GM19438 (cell line): ENCODE data around the gene REX1BD.
"Not testable (repeated sequence)": the region's sequence is repeated elsewhere in the genome, so short reads cannot be mapped to it uniquely, and the experiment has no call there.

Experiments used
- ATAC-seq: cut with Tn5 transposase; IDR thresholded peaks from one replicate; pipeline ENCODE4 v1.9.1; 2021; ENCODE audit warnings: low read depth; ENCODE audit not compliant: unreplicated experiment

REX1BD gene

DNA sequence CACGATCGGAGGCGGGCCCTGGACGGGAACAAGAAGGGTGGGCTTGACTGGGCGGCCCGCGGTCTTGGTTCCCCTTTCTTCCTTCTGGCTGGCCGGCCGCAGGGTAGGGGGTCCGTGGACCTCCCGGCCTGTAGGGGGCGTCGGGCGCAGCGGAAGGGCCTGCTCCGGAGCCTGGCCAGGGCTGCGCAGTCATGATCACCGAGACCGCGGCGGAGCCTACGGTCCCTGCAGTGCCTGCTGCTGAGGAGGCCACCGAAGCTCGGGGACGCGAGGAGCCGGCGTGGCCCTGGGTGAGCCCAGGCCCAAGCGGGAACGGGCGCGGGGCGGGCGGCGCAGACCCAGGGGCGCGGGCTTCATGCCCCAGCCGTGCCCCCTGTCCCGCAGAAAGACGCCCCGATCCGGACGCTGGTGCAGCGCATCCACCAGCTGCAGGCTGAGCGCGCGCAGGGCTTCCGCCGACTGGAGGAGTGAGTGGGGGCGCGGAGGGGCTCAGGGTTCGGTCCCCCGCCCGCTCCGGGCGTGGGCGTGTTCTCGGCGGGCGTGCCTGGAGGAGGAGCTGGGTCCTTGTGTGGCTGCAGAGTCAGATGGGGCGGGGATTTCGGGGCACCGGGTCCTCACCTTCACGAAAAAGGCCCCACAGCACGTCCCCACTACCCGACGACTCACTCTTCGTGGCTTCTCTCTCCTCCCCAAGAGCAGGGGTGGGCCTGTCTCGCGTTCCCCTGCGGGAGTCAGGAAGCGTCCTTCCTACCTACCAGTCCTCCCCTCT, at the start of gene REX1BD:
REX1BD (plus strand) TSS at position 188 of the 769 bp plus-strand sequence; CDS start at position 192, 4 bp downstream.
- ATAC-seq, result peak; percentile 70

DNA sequence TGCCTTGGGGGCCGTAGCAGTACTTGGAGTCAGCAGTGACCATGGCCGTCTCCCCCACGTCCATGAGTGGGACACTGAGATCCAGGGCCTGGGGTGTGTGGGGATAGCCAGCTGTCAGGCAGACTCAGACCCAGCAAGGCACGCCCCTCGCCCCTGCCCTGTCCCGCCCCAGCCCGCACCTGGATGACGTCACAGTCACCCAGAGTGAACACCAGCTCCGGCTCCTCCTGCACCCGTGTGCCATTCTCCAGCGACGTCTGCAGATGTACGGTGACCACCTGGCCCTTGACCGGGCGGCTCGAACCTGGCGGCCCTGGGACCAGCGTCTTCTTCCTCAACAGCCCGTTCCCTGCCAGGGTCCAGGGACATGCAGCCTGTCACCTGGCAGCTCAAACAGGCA, 49.2 kb upstream of the REX1BD start:
- no peak for ATAC-seq

DNA sequence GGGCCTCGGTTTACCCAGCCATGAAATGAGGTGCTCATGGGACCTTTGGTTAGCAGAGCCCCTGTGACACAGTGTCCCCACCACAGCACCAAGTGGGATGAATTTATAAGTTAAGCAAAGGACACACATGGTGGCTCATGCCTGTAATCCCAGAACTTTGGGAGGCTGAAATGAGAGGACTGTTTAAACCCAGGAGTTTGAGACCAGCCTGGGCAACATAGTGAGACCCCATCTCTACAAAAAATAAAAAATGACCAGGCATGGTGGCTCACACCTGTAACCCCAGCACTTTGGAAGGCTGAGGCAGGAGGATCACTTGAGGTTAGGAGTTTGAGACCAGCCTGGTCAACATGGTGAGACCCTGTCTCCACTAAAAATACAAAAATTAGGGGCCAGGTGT, 48.4 kb upstream of the REX1BD start:
- ATAC-seq, result not testable (repeated sequence)

DNA sequence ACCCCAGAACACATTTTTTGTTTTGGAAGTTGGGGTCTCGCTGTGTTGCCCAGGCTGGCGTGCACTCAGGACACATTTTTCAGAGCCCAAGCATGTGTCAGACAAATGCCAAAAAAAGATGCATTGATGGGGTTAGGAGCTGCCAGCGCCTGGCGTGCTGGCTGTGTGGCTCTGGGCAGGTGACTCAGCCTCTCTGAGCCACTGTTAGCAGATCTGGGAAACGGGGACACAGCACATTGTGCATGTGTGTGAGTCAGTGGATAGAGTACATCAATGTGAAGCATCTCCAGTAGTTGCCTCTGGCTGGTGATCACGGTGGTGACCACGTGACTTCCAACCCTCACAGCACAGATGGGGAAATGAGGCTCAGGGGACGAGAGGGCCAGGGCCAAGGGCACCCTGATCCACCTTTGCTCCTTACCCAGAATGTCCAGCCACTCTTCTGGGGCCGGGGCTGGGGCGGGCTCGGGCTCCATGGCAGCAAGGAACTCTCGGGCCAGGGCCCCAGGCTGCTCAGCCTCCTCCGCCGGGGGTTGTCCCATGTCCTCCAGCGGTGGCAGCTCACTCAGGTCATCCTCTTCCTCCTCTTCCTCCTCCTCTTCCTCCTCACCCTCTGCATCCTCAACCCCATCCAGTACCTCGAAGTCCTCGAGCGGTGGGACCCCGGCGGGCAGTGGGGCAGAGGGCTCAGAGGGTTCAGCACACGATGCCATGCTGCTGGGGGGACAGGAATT, 47.2 kb upstream of the REX1BD start:
- ATAC-seq, result no peak

DNA sequence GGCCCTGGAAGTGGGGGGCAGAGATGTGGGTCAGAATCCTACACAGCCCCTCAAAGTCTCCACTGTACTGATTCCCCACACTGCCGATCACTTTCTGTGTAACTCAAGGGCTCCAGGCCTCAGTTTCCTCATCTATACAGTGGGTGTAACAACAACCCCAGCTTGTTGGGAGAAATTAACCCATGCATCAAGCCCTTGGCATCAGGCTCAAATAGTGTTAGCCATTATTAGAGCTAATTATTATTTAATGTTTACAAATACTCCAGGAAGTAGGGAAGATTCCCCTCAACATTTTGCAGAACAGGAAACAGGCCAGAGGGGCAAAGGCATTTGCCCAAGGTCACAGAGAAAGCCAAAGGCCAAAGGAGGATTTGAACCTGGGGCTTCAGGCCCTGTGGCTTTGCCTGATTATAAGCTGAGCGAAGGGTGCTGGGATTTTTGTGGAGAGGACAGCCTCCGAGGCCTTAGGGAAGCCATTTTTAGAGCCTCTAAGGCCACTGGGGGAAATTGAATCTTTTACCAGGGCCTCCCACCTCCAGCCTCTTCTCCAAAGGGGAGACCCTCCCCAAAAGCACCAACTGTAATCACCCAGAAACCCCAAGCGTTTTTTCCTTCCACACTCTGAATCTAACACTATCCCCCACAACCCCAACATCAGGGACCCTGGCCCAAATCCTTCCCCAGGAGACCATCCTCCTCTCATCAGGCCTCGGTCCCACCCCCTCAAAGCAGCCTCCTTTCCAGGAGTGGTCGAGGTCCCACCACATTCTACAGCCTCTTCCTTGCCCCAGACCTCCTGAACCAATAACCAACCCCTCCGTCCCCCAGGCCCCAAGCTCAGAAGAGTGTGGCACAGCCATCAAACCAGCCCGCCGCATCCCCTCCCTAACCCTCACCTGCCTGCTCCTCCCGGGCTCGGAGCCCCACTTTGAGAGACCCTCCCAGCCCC, 46.3 kb upstream of the REX1BD start:
- no peak for ATAC-seq

DNA sequence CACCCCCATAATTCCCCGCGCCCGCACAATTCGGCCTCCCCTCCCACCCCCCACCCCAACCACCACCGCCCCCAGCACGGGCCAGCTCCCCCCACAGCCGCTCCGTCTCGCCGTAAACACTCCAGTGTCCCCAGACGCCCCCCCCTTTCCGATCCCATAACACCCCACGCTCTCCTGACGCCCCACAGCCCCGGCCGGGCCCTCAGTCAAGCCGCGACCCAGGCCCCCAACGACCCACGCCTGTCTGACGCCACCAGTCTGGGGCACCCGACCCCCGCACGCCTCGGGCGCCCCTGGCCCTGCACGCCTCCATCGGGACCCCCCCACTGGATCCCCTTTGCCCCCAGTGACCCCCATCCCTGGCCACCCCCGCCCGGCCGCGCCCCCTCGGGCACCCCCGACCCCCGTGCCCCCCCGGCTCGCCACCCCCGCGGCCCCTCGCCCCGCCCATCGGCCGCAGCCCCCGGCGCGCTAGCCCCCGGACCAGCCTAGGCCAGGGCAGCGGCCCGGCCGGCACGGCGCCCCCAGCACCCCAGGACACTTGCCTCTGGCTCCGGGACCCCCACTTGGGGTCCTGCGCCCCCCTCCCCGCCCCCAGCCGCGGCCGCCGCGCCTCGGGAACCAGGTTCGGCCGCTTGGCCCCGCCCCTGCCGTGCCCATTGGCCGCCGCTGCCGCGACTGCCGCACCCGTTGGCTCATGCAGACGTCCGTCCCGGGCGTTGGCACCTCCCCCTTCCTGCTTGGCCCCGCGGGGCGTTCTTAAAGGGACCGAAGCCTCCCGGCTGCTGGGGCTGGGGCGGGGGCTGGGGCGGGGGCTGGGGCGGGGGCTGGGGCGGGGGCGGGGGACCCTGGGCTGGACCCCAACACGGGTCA, 45.4 kb upstream of the REX1BD start, which contains the start of gene FKBP8:
FKBP8 (minus strand) TSS at position 633 of the 873 bp plus-strand sequence. CDS start 1,603 bp downstream, outside the sequence.
- ATAC-seq, result peak; percentile 96

DNA sequence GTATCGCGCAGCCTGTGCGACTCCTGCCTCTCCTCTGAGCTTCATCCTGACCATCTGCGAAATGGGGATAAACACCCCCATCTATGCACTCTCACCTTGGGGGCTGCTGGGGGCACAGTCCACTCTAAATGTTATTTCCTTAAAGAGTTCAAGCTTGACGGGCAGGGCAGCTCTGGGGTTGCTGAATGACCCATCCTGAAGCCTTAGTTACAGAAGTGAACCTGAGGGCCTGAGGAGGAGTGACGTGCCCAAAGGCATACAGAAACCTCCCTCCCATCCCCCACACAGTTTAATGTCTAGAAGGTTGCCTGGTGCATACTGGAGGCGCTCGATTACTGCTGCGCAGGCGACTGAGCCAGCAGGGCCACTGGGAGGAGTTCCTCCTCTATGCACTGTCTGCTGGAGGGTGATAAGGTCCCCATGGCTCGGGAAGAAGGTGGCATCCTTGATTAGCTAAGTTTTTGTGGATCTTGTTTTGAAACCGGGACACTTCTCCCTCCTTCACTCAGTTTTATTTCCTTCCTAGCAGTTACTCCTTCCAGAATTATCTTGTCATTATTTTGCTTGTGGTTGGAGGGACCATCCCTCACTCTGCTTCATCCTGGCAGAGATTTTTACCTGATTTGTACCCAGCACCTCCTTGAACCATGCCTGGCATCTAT, 44.7 kb upstream of the REX1BD start:
- ATAC-seq, result peak; percentile 45

DNA sequence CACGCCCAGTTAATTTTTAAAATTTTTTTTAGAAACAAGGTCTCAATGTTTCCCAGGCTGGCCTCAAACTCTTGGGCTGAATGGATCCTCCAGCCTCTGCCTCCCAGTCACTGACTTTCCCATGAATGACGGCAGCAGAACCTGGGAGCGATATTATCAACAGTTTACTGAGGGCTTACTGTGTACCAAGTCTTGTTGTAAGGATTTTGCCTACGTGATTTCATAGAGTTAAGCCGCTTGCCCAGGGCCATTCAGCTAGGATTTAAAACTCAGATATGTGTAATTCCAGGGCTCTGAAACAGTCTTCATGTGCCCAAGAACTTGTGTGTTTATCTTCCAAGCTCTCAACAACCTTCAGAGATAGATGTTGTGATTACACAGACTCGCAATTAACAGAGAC, 37.0 kb upstream of the REX1BD start:
- ATAC-seq, result no peak

DNA sequence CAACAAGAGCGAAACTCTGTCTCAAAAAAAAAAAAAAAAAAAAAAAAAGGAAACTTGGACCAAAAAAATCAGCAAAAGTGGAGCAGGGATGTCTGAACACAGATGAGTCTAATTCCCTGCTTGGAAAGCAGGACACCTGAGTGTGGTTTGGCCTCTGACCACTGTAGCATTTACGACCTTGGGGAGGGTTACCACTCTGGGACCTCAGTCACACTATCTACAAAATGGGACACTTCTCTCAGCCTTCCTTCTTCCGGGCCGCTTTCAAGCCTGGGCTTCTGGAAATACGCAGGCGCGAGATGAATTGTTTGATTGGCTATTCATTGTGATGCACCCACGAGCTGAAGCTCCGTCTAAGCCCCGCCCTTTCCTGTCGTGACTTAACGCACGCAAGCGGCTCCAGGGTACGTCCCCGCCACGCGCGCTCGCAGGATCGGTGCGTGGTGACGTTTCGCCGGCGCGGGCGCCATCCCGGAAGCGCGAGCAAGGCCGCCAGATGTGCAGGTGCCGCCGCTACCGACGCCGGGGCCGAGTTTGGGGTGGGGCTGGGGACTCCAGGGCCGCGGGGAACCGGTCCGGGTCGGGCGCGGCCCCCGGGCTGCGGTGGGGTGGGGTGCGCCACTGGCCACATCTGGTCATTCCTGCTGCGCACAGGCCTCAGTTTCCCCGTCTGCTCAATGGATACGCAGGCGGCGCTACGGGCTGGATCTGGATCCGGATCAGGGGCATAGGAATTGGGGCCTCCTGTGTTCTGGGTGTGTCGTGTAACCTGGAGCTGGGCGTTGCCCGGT, 31.0 kb upstream of the REX1BD start, which contains the start of gene KXD1:
KXD1 (plus strand) TSS at position 460 of the 791 bp plus-strand sequence. CDS start 4,187 bp downstream, outside the sequence.
- ATAC-seq, result peak; percentile 92

DNA sequence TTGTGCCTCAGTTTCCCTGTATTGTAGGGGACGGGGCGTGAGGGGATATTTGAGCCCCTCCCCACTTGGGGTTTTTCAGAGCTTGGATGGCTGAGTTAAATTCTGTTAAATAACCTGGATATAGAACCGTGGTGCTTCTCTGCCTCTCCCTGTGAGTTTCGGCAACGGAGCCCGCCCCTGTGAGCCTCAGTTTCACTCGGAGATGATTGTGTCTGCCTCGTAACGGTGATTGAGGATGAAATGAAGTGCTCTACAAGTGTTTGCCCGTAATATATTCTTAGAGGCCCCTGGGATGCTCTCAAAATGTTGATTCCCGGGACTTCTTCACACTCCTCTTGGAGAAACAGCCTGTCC, 30.4 kb upstream of the REX1BD start:
- ATAC-seq, result no peak

DNA sequence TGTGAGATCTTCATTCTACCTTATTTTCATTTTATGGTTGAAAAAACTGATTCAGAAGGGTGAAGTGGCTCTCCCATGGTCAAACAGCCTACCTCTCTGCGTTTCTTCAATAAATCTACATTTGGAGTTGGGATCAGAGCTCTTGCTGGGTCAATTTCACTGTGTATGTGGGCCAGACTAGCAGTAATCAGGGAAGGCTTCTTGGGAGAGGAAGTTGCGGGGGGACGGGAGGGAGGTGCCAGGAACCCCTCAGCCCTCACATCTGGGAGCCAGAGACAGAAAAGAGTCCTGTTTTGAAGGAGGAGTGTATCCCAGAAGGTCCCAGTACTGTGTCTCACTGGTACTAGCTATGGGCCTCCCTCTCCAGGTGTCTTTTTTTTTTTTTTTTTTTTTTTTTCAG, 30.0 kb upstream of the REX1BD start:
- ATAC-seq, result no peak

DNA sequence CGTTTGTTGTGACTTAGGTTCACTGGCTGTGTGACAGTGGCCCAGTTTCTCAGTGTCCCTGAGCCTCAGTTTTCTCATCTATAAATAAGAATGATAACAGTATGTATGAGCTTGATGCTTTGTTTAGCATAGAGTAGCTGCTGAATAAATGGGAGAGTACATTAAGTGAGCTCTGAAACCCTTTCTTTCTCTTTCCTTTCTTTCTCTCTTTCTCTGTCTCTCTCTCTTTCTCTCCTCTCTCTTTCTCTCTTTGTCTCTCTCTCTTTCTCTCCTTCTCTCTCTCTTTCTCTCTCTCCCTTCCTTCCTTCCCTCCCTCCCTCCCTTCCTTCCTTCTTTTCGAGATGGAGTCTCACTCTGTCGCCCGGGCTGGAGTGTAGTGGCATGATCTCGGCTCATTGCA, 28.9 kb upstream of the REX1BD start:
- ATAC-seq, result no peak

DNA sequence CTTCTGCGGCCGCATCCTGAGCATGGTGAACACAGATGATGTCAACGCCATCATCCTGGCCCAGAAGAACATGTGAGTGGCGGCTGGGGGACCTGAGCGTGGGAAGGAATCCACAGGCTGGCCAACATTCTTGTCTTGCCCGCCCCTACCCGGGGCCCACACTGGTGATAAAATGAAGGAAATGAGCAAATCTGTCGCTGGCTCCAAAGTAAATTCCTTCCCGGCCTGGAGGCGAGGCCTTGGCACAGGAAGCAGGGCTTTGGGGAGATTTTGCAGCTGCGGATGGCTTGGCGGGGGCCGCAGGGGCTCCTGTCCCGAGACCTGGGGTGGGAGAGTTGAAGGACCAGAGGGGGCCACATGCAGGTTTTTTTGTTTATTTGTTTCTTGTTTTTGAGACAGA, 26.5 kb upstream of the REX1BD start:
- ATAC-seq, result no peak

DNA sequence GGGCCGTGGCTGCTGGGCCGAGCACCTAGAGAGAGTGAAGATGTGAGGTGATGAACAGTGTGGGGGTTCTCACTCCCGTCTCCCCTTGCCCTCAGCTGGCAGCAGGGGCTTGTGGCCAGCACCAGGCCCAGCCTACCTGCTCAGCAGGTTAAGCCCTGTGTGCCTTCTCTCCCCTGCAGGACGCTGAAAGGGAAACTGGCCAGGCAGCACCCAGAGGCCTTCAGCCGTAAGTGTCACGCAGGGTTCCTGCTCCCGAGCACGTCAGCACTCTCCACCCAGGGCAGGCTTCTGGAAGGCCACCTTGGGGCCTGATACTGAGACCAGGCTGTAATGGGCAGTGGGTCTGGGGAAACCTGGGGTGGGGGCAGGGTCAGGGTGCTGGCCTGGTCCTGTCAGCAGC, 21.6 kb upstream of the REX1BD start:
- no peak for ATAC-seq

DNA sequence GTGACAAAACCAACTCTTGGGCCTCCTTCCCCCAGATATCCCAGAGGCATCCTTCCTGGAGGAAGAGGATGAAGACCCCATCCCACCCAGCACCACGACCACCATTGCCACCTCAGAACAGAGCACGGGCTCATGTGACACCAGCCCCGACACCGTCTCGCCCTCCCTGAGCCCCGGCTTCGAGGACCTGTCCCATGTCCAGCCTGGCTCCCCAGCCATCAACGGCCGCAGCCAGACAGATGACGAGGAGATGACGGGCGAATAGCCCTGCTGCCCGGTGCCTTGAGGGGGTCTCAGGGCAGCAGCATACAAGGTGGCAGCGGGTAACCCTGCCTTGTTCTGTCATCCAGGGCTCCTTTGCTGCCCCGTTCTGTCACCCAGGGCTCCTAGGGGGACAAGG, 20.2 kb upstream of the REX1BD start:
- ATAC-seq, result no peak

DNA sequence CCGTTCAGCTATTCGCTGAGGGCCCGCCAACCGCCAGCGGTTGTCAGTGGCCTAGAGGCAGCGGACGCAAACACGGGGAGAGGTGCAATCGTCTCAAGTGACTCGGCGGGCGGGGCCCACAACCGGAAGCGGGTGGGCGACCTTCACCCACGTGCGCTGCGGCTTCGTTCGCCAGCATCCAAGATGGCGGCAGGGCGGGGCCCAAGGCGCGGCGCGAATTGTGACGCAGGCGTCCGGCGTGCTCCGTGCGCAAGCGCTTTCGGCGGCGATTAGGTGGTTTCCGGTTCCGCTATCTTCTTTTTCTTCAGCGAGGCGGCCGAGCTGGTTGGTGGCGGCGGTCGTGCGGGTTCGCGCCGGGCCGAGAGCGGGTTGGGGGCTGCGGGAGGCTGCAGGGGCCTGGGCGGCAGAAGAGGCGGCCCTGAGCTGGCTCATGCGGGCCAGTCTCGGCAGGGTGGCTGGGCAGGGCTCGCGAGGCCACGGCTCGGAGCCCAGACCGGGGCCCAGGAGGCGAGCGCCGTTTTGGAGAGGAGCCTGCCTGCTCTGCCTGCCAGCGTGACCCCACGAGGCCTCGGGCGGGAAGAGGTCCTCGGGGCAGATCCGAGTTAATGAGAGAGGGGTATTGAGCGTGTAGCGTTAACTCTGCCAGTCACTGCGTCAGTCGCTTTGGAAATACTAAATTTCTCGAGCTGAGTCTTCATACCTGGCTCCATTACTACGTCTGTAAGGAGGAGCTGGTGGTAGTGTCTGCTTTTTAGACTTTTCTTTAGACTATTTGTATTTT, 16.8 kb upstream of the REX1BD start, which contains the start of gene UBA52:
UBA52 (plus strand) TSS at position 294 of the 781 bp plus-strand sequence. CDS start 1,444 bp downstream, outside the sequence.
- peak; percentile 87 for ATAC-seq

DNA sequence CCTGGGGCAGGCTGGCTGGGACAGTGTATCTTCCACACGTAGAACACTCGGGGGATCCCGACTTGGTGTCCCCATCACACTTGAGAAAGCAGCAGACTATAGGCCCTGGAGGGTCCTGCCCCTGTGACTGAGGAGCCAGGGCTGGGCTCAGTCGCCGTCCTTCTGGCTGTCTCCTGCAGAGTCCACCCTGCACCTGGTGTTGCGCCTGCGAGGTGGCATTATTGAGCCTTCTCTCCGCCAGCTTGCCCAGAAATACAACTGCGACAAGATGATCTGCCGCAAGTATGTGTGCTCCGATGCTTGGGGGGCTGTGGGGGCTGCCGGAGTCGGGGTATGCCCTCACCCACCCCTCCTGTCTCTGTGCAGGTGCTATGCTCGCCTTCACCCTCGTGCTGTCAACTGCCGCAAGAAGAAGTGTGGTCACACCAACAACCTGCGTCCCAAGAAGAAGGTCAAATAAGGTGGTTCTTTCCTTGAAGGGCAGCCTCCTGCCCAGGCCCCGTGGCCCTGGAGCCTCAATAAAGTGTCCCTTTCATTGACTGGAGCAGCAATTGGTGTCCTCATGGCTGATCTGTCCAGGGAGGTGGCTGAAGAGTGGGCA, 13.8 kb upstream of the REX1BD start:
- ATAC-seq, result no peak
